DMS 273 (cell line): ENCODE data around the gene SMIM10L2A.
A peak's percentile ranks its signal among the peaks of the same experiment; 100 is the strongest.
"Not testable (repeated sequence)": the region's sequence is repeated elsewhere in the genome, so short reads cannot be mapped to it uniquely, and the experiment has no call there.

Experiments
- DNase-seq: peaks from one replicate; lab custom pipeline; 2025; ENCODE audit not compliant: unreplicated experiment; lab: John Stamatoyannopoulos, UW

The SMIM10L2A gene

DNA sequence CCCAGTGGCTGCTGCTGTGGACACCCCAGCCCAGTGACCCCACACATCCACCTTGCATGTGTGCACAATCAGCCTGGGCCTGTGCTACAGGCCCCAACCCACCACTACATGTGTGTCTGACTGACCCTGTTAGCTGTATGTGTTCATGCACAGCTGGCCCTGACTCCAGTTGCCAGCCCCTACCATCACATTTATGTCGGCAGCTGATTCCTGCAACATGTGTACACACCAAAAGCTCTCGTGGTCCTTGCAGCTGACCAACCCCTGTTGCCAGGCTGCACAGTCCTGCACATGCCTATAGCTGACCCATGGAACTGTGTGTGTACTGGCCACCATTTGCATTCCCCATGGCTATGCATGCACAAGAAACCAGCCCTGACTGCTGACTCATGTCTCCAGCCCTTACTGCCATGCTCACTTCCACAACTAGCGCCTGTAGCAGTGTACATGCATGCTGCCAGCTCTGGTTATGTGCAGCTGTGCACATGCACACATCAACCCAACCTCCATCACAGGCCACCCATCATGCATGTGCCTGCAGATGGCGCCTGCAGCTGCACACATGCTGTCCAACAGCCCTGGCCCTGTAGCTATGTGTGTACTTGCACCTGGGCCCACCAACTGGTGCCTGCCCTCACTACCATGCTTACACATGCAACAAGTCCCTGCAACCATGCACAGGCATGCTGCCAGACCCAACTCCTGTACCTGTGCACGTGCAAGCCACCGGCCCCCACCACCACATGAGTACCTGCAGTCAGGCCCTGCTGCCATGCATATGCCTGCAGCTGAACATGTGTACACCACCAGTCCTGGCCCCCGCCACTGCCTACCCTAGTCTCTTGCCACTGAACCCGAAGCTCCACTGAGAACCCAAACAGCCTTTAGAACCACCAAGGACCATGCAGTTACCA is 28.1 kb downstream of the SMIM10L2A start:
- DNase-seq = no peak

DNA sequence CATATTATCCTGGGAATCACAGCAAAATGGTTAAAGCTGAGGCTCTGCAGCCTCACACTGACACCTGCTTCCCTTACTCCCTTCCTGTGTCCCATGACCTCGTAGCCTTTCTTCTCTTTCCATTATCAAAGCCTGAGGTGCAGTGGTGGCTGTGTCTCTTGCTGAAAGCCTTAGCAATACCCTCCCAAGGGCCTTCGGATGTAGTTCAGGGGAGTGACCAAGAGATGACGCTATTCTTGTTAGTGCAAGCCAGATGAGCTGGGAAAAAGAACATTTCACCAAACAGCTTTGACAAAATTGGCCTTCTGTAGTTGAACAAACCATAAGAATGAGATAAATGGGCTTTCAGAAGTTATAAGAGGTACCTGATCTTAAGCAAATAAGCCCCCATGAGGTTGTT is 31.6 kb downstream of the SMIM10L2A start:
- no peak for DNase-seq

DNA sequence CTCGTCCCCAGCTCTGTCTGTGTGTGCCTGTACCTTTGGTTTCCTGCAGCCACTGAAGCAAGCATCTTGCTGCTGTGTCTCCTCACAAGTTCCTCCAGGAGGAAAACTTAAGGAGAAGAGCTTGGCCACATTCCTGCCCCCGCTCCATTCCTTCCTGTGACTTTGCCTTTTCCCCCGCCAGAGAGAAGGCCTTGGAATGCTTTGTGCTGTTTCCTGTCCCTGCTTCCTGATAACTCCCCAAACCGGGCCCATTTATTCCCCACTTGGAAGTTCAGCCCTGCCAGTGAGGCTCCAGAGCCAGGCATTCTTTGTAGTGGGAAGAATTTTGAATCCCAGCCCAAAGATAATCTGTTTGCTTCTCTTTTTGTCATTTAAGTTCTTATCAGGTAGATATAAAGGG is 33.1 kb downstream of the SMIM10L2A start:
- DNase-seq = no peak

DNA sequence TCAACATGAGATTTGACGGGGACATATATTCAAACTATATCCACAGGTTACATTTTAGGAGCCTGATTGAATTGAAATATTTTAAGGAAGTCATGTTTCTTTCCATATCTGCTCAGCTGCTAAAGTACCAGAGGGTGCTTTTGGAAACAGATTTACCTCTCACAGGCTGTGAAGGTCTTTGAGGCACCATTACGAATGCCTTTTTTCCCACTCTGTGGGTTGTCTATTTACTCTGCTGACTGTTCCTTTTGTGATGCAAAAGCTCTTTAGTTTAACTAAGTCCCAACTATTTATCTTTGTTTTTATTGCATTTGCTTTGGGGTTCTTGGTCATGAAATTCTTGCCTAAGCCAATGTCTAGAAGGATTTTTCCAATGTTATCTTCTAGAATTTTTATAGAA is 40.0 kb downstream of the SMIM10L2A start:
- not testable (repeated sequence) for DNase-seq

DNA sequence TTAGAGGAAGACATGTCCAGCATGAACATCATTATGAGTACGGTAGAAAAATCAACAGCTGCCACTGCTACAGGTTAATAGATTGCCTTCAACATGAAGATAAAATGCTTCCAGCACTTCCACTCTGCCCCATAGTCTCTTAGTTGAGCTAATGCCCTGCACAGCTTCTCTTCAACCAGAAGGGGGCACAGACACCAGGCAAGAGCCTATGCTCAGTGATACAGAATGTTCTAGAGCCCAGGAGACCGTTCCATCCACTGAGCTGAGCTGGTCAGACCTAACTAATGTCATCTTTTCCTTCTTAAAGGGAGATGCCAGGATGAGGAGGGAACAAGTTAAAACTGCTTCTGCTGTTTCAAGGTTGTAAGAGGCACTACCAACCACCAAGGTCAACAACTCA is 42.2 kb downstream of the SMIM10L2A start:
- peak; percentile 32 for DNase-seq

DNA sequence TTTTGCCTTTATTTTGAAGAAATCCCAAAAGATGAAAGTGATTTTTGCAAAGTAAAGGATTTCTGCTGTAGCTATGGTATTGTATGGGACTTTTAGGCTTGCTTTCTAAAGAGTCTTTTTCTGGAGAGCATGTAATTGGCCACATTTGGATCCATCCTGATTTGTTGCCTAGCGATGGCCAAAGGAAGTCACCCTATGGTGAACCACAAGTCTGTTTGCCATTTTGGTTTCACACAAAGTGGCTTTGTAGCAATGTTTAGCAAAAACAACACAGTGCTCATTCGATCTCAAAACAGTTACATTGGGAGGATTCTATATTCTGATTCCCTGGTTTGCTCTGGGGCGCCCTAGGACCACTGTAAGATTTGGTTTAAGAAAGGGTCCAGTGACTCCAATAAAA is 54.6 kb downstream of the SMIM10L2A start:
- no peak for DNase-seq

DNA sequence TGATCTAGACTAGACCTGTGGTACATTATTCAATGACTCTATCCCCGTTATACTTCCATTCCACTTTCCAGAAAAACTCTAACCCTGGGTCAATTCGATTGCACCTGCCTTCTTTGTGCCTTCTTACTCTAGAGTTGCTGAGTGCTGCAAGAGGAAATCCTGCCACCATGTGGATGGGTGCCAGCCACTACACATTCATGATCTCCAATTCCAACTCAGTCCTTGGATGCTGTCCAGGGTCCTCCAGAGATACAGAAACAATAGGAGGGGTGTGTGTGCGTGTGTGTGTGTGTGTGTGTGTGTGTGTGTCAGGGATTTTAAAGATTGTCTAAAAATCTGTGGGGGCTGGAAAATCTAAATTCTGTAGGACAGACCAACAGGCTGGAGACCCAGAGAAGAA is 55.8 kb downstream of the SMIM10L2A start:
- DNase-seq = peak; percentile 82
